Ectodermal cell (in vitro differentiated cells): ENCODE measurements around the gene GSTA5.
"Not testable (repeated sequence)": the region's sequence is repeated elsewhere in the genome, so short reads cannot be mapped to it uniquely, and the experiment has no call there.

Experiments
- H3K27ac ChIP-seq: 2 replicates; pipeline ENCODE4 v1.7.0; 2013; ENCODE audit warnings: mild to moderate bottlenecking, low read depth, low read length; ENCODE audit not compliant: insufficient read depth, poor library complexity, severe bottlenecking
- H3K27me3 ChIP-seq: 2 replicates; pipeline ENCODE4 v1.7.0; 2013; ENCODE audit warnings: mild to moderate bottlenecking, low read length; ENCODE audit not compliant: insufficient read depth, control insufficient read depth, poor library complexity, severe bottlenecking
- H3K36me3 ChIP-seq: one replicate; pipeline ENCODE4 v1.7.0; 2013; ENCODE audit warnings: low read length; ENCODE audit not compliant: control insufficient read depth, insufficient read depth
- H3K4me1 ChIP-seq: one replicate; pipeline ENCODE4 v1.7.0; 2013; ENCODE audit warnings: low read length; ENCODE audit not compliant: control insufficient read depth, insufficient read depth
- H3K4me3 ChIP-seq: 2 replicates; pipeline ENCODE4 v1.7.0; 2013; ENCODE audit warnings: low read depth, low read length, control low read depth; ENCODE audit not compliant: insufficient read depth
- H3K9me3 ChIP-seq: 2 replicates; pipeline ENCODE4 v1.7.0; 2013; ENCODE audit warnings: mild to moderate bottlenecking, low read length, moderate library complexity; ENCODE audit not compliant: control insufficient read depth
- WGBS, 2 experiments: methylation state at CpG; one replicate each; pipeline ENCODE4 v1.1.7; 2013; ENCODE audit warnings: missing lambda C conversion rate in 2 of 2; 5-methylcytosine and 5-hydroxymethylcytosine counted together

GSTA5 gene

GRCh38 chr6:52821842-52822241 lies 18.8 kb downstream of the GSTA5 start:
- no peak overlapping the region for H3K27ac ChIP-seq
- no peaks in the 10 kb centered on the region for H3K9me3 ChIP-seq
- 89 to 96% methylated on average over 1 of the region's 1 CpG for WGBS, 2 experiments
- no peak overlapping the region for H3K4me3 ChIP-seq
- H3K4me1 ChIP-seq, result no peaks in the 10 kb centered on the region
- H3K27me3 ChIP-seq, result no peaks in the 10 kb centered on the region
- H3K36me3 ChIP-seq, result no peaks in the 10 kb centered on the region

- H3K4me1 ChIP-seq, result no peaks in the 10 kb centered on the region
- H3K27ac ChIP-seq, result no peak overlapping the region
- 92 to 95% methylated on average over 2 of the region's 2 CpGs for WGBS, 2 experiments
- no peaks in the 10 kb centered on the region for H3K27me3 ChIP-seq
- H3K4me3 ChIP-seq, result no peak overlapping the region
- H3K9me3 ChIP-seq, result no peaks in the 10 kb centered on the region
- H3K36me3 ChIP-seq, result no peaks in the 10 kb centered on the region
These were observed 20.4 kb downstream of the GSTA5 start for GRCh38 chr6:52820198-52820597.

- H3K36me3 ChIP-seq, result no peaks in the 10 kb centered on the region
- no peaks in the 10 kb centered on the region for H3K4me1 ChIP-seq
- H3K9me3 ChIP-seq, result no peaks in the 10 kb centered on the region
- H3K27ac ChIP-seq, result no peak overlapping the region
- H3K4me3 ChIP-seq, result no peak overlapping the region
- H3K27me3 ChIP-seq, result no peaks in the 10 kb centered on the region
- WGBS, 2 experiments, result 54 to 55% methylated on average over 15 of the region's 15 CpGs
These were observed 25.2 kb downstream of the GSTA5 start for GRCh38 chr6:52815167-52816092.

DNA sequence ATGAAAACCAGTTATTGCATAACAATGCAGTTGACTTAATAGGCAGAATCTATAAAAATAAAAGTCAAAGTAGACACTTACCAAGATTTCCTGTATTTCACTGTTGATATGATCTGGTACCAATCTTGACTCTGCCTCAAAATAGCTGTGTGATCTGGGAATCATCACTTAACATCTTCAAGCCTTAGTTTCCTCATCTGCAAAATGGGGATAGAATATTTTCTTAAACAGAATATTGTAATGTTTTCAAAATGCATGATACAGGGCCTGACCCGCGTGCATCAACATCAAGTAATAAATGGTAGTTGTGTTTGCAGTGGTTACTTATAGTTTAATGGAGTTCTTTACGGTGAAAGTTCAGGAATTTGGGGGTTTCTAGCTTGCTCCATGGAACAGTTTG lies 26.1 kb downstream of the GSTA5 start:
- not testable (repeated sequence) for H3K4me3 ChIP-seq, H3K27ac ChIP-seq, H3K27me3 ChIP-seq, H3K9me3 ChIP-seq, H3K36me3 ChIP-seq, H3K4me1 ChIP-seq
- WGBS, 2 experiments, result 73 to 84% methylated on average over 3 of the region's 3 CpGs

DNA sequence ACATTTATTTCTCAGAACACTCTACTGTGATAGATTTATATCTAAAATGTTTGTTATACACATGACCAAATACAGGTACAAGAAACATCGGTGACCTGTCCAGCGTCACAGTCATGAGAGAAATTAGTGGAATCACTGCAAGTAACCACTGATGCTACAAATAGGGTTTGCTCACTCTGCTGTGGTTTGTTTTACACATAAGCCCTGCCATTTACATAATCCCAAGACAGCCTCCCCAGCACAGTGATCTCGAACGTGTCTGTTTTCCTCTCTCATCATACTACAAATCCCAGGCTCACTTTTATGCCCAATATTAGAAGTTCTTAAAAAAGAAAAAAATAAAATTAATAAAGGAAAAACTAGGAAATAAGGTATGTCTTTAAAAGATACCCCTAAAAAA lies 30.8 kb downstream of the GSTA5 start:
- not testable (repeated sequence) for H3K27ac ChIP-seq, H3K4me1 ChIP-seq, H3K9me3 ChIP-seq, H3K27me3 ChIP-seq, H3K4me3 ChIP-seq, H3K36me3 ChIP-seq
- WGBS, 2 experiments, result 93% methylated on average over 2 of the region's 4 CpGs

- WGBS, 2 experiments, result 93 to 95% methylated on average over 5 of the region's 5 CpGs
- no peaks in the 10 kb centered on the region for H3K36me3 ChIP-seq
- H3K27me3 ChIP-seq, result no peaks in the 10 kb centered on the region
- no peak overlapping the region for H3K4me3 ChIP-seq
- no peaks in the 10 kb centered on the region for H3K9me3 ChIP-seq
- H3K4me1 ChIP-seq, result no peaks in the 10 kb centered on the region
- no peak overlapping the region for H3K27ac ChIP-seq
These were observed 32.0 kb downstream of the GSTA5 start for GRCh38 chr6:52808660-52809059.

- H3K36me3 ChIP-seq, H3K27ac ChIP-seq, H3K4me1 ChIP-seq, H3K4me3 ChIP-seq, H3K27me3 ChIP-seq, H3K9me3 ChIP-seq: not testable (repeated sequence)
- 41 to 50% methylated on average over 4 of the region's 5 CpGs for WGBS, 2 experiments
These were observed 36.9 kb downstream of the GSTA5 start, which contains the start of gene GSTA1 for GRCh38 chr6:52803668-52804255. Gene GSTA1, minus strand, starts transcription at chr6:52803816. Its CDS starts 4,549 bp downstream, at chr6:52799267.

GRCh38 chr6:52802806-52803205 lies 37.8 kb downstream of the GSTA5 start:
- 90 to 94% methylated on average over 1 of the region's 1 CpG for WGBS, 2 experiments
- Histone ChIP-seq H3K4me1 (no peaks in the 10 kb centered on the region), H3K9me3 (no peaks in the 10 kb centered on the region), H3K27me3 (no peaks in the 10 kb centered on the region), H3K36me3 (no peaks in the 10 kb centered on the region), H3K27ac (no peak overlapping the region), H3K4me3 (no peak overlapping the region)

GRCh38 chr6:52801188-52801841 lies 39.3 kb downstream of the GSTA5 start:
- Histone ChIP-seq H3K9me3 (no peaks in the 10 kb centered on the region), H3K4me1 (no peaks in the 10 kb centered on the region), H3K4me3 (no peak overlapping the region), H3K27ac (no peak overlapping the region), H3K27me3 (no peaks in the 10 kb centered on the region), H3K36me3 (no peaks in the 10 kb centered on the region)
- 100% methylated on average over 1 to 2 of the region's 2 CpGs for WGBS, 2 experiments

GRCh38 chr6:52799272-52799671 lies 41.3 kb downstream of the GSTA5 start:
- not testable (repeated sequence) for H3K4me1 ChIP-seq, H3K36me3 ChIP-seq, H3K27me3 ChIP-seq, H3K9me3 ChIP-seq, H3K4me3 ChIP-seq, H3K27ac ChIP-seq
- 100% methylated on average over 1 of the region's 1 CpG; no CpG with 5 or more reads in 1 of the 2 experiments for WGBS, 2 experiments
